HCT116 (cell line): ENCODE data around the gene ATP6V1G1. TPM values are rescaled to one million over a fixed set of nuclear protein-coding genes. Genes with fewer than 3 reads are reported as not detected.

Experiments used
- ATAC-seq: fragments of 200-7000 bp; cut with Tn5 transposase; 2 replicates; pipeline ENCODE4 v1.9.1; 2020; ENCODE audit warnings: mild to moderate bottlenecking, moderate library complexity
- BruUV-seq: library from RNA; stranded (reverse); fragments of 400-500 nt; replicated peaks from 2 replicates; lab custom pipeline; 2021; lab: Mats Ljungman, UMichigan
- CTCF ChIA-PET: fragments of 300-600 bp; sonication (Branson Sonifier 250); formaldehyde crosslinking; loops from one replicate; lab custom pipeline; 2021; ENCODE audit warnings: antibody characterized with exemption; lab: Charles Lee
- POLR2A ChIA-PET: fragments of 300-600, 350-600 bp; sonication (Branson Sonifier 250); formaldehyde crosslinking; loops from one replicate; lab custom pipeline; 2021; ENCODE audit warnings: antibody characterized with exemption; lab: Charles Lee
- RAD21 ChIA-PET, 2 experiments: fragments of 300-600 bp; sonication (Branson Sonifier 250); formaldehyde crosslinking; loops; one replicate each; lab custom pipeline; 2023; ENCODE audit warnings: low total read pairs in 2 of 2; ENCODE audit not compliant: uncharacterized antibody in 2 of 2, unreplicated experiment in 2 of 2, low non-redundant PET in 1 of 2; lab: Charles Lee
- DNase-seq: peaks from one replicate; pipeline ENCODE4 v3.0.0-alpha.2; 2010; ENCODE audit warnings: low read depth, low spot score
- H2AFZ ChIP-seq: fragments of 200-600 bp; shearing (Covaris generic), sonication (generic); 2 replicates; pipeline ENCODE4 v1.6.1; 2017; ENCODE audit warnings: low read depth, mixed run types, mixed read lengths, antibody characterized with exemption, low read length; ENCODE audit not compliant: poor library complexity, severe bottlenecking
- H3K27ac ChIP-seq: 2 replicates; pipeline ENCODE4 v1.5.1; 2012; ENCODE audit warnings: low read depth, low read length
- H3K27me3 ChIP-seq: fragments of 200-600 bp; sonication (generic); 2 replicates; pipeline ENCODE4 v1.6.1; 2016; ENCODE audit warnings: mixed run types, low read length, mixed read lengths; ENCODE audit not compliant: insufficient read depth
- H3K36me3 ChIP-seq, 2 experiments: fragments of 200-500 bp in 1 of 2; fragments of 200-600 bp in 1 of 2; sonication (Bioruptor generic) in 1 of 2; sonication (generic) in 1 of 2; 2 replicates each; pipeline versions ENCODE4 v1.5.1 to v1.6.1; 2014 to 2016; ENCODE audit warnings: low read length in 2 of 2, inconsistent platforms in 1 of 2, mixed read lengths in 1 of 2, mixed run types in 1 of 2; ENCODE audit not compliant: insufficient read depth in 2 of 2, control insufficient read depth in 1 of 2
- H3K4me1 ChIP-seq, 2 experiments: fragments of 200-600 bp in 1 of 2; sonication (generic) in 1 of 2; 2 replicates each; pipeline versions ENCODE4 v1.5.1 to v1.6.1; 2012 to 2017; ENCODE audit warnings: low read length in 2 of 2, inconsistent platforms in 1 of 2, mild to moderate bottlenecking in 1 of 2, mixed read lengths in 1 of 2, mixed run types in 1 of 2, moderate library complexity in 1 of 2; ENCODE audit not compliant: insufficient read depth in 2 of 2, control insufficient read depth in 1 of 2
- H3K4me2 ChIP-seq: fragments of 200-600 bp; sonication (generic); 2 replicates; pipeline ENCODE4 v1.6.1; 2017; ENCODE audit warnings: mixed run types, low read length, mixed read lengths
- H3K4me3 ChIP-seq, 2 experiments: fragments of 200-600 bp in 1 of 2; sonication (generic) in 1 of 2; replicated peaks in 1 of 2; 2 replicates each; pipeline ENCODE4 v1.5.1; 2011 to 2016; ENCODE audit warnings: low read length in 2 of 2, control low read depth in 1 of 2, low read depth in 1 of 2, mild to moderate bottlenecking in 1 of 2, mixed read lengths in 1 of 2, mixed run types in 1 of 2
- H3K79me2 ChIP-seq: fragments of 200-600 bp; sonication (generic); 2 replicates; pipeline ENCODE4 v1.6.1; 2017; ENCODE audit warnings: mild to moderate bottlenecking, mixed run types, low read length, moderate library complexity, mixed read lengths; ENCODE audit not compliant: insufficient read depth
- H3K9ac ChIP-seq: fragments of 200-600 bp; sonication (generic); 2 replicates; pipeline ENCODE4 v1.6.1; 2016; ENCODE audit warnings: low read length, mixed read lengths
- H3K9me2 ChIP-seq: fragments of 200-600 bp; sonication (generic), shearing (Covaris generic); 2 replicates; pipeline ENCODE4 v1.6.1; 2017; ENCODE audit warnings: mixed run types, mild to moderate bottlenecking, moderate library complexity; ENCODE audit not compliant: insufficient read depth
- H3K9me3 ChIP-seq, 2 experiments: fragments of 200-500 bp in 1 of 2; fragments of 200-600 bp in 1 of 2; sonication (Bioruptor generic) in 1 of 2; sonication (generic) in 1 of 2; 2 replicates each; pipeline ENCODE4 v1.6.1; 2014 to 2017; ENCODE audit warnings: low read length in 2 of 2, mixed read lengths in 2 of 2, inconsistent platforms in 1 of 2, low read depth in 1 of 2, mild to moderate bottlenecking in 1 of 2, mixed run types in 1 of 2, moderate library complexity in 1 of 2; ENCODE audit not compliant: control insufficient read depth in 1 of 2, insufficient read depth in 1 of 2
- H4K20me1 ChIP-seq: fragments of 200-600 bp; sonication (generic), shearing (Covaris generic); 2 replicates; pipeline ENCODE4 v1.6.1; 2017; ENCODE audit warnings: mixed run types, mild to moderate bottlenecking, moderate library complexity; ENCODE audit not compliant: insufficient read depth
- CBX3 ChIP-seq: IDR thresholded peaks from 2 replicates; pipeline ENCODE4 v1.6.1; 2012; ENCODE audit warnings: low read depth
- CEBPB ChIP-seq: IDR thresholded peaks from 2 replicates; pipeline ENCODE4 v1.6.1; 2012; ENCODE audit warnings: low read depth
- ELF1 ChIP-seq: IDR thresholded peaks from 2 replicates; pipeline ENCODE4 v1.6.1; 2012; ENCODE audit warnings: low read depth, borderline replicate concordance
- EZH2 ChIP-seq: fragments of 200-600 bp; sonication (generic); IDR thresholded peaks from 2 replicates; pipeline ENCODE4 v1.6.1; 2017; ENCODE audit warnings: antibody characterized with exemption, mixed run types
- EZH2phosphoT487 ChIP-seq: fragments of 200-600 bp; IDR thresholded peaks from 2 replicates; pipeline ENCODE4 v1.6.1; 2018; ENCODE audit warnings: antibody characterized with exemption, borderline replicate concordance
- FOSL1 ChIP-seq: IDR thresholded peaks from 2 replicates; pipeline ENCODE4 v1.6.1; 2012; ENCODE audit warnings: low read depth
- POLR2A ChIP-seq: IDR thresholded peaks from 2 replicates; pipeline ENCODE4 v1.7.0; 2011; ENCODE audit warnings: borderline replicate concordance; ENCODE audit not compliant: insufficient read depth, insufficient read length; ENCODE audit errors: extremely low read depth
- POLR2AphosphoS5 ChIP-seq: IDR thresholded peaks from 2 replicates; pipeline ENCODE4 v1.6.1; 2011; ENCODE audit warnings: mild to moderate bottlenecking, low read depth, low read length, moderate library complexity
- SRF ChIP-seq: IDR thresholded peaks from 2 replicates; pipeline ENCODE4 v1.6.1; 2012; ENCODE audit warnings: low read depth
- TCF7L2 ChIP-seq: IDR thresholded peaks from 2 replicates; pipeline ENCODE4 v1.7.0; 2011; ENCODE audit warnings: borderline replicate concordance, inconsistent platforms; ENCODE audit not compliant: insufficient read depth, insufficient read length; ENCODE audit errors: extremely low read depth
- YY1 ChIP-seq: IDR thresholded peaks from 2 replicates; pipeline ENCODE4 v1.6.1; 2011; ENCODE audit warnings: low read length, low read depth, moderate library complexity, mild to moderate bottlenecking; ENCODE audit not compliant: insufficient replicate concordance; ENCODE audit errors: extremely low read depth
- ZFX ChIP-seq: fragments of 450-650 bp; IDR thresholded peaks from 2 replicates; pipeline ENCODE4 v1.6.1; 2017
- ZNF274 ChIP-seq: fragments of 200-500 bp; sonication (Bioruptor generic); IDR thresholded peaks from 2 replicates; pipeline ENCODE4 v1.6.1; 2014; ENCODE audit warnings: mild to moderate bottlenecking, low read depth, low read length, inconsistent platforms
- intact Hi-C: fragments of 100-400 bp; cut with micrococcal nuclease; formaldehyde crosslinking; loops from 2 replicates; pipeline ENCODE4 v1.10.0; 2022
- total RNA-seq: library from RNA; stranded (reverse); gene quantifications from one replicate; pipeline ENCODE4 v1.2.1, GENCODE V29; 2021; ENCODE audit not compliant: unreplicated experiment
- TF ChIP-seq, protein P1 (sequence below): IDR thresholded peaks from 2 replicates; pipeline ENCODE4 v1.6.1; 2012
- TF ChIP-seq, protein P2 (sequence below), 3 experiments: fragments of 200-600 bp in 1 of 3; sonication (generic) in 1 of 3; IDR thresholded peaks in 2 of 3; conservative IDR thresholded peaks in 1 of 3; 2 replicates each; pipeline ENCODE4 v1.5.1; 2012 to 2017; ENCODE audit warnings: low read depth in 2 of 3, low read length in 2 of 3, antibody characterized with exemption in 1 of 3, borderline replicate concordance in 1 of 3, control low read depth in 1 of 3, mild to moderate bottlenecking in 1 of 3, mixed read lengths in 1 of 3, mixed run types in 1 of 3, moderate library complexity in 1 of 3; ENCODE audit not compliant: insufficient read depth in 1 of 3
- TF ChIP-seq, protein P3 (sequence below): IDR thresholded peaks from 2 replicates; pipeline ENCODE4 v1.6.1; 2012
- TF ChIP-seq, protein P4 (sequence below): IDR thresholded peaks from 2 replicates; pipeline ENCODE4 v1.6.1; 2012; ENCODE audit warnings: low read depth

ATP6V1G1 gene
- total RNA-seq, 1 experiment from 2014 or later: 72.3 TPM

DNA sequence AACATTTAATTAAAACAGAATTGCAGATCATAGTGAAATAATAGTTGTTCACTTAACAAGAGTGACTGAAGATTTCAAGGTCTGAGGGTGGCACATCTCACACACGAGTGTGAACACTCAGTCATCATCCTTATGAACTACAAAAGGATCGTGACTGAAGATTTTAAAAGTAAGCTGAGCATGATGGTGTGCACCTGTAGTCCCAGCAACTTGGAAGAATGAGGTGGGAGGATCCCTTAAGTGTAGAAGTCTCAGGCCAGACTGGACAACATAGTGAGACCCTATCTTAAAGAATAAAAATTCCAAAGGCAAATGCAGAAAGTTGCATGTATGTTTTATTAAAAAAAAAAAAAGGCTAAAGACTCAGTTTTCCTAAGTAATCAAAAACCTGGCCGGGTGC, 22.4 kb upstream of the ATP6V1G1 start:
- Histone ChIP-seq H2AFZ (no peak overlapping the region), H3K9me3 (no peaks in the 10 kb centered on the region), H3K9me2 (no peaks in the 10 kb centered on the region), H3K27me3 (0 out of 2 replicates have a peak, but pooled peaks cover 5% of the 10 kb centered on the region), H3K27ac (no peak overlapping the region), H3K36me3 (no peaks in the 10 kb centered on the region), H3K4me1 (no peaks in the 10 kb centered on the region; a peak in 1 of 4 replicates), H3K79me2 (no peaks in the 10 kb centered on the region), H4K20me1 (no peaks in the 10 kb centered on the region), H3K4me2 (no peak overlapping the region), H3K4me3 (no peak overlapping the region), H3K9ac (no peak overlapping the region)
- POLR2A ChIA-PET: no interaction called here
- TF ChIP-seq FOSL1 (no peak), CEBPB (no peak), YY1 (no peak), ELF1 (no peak), EZH2 (no peak), POLR2AphosphoS5 (no peak), SRF (no peak), CBX3 (no peak), ZNF274 (no peak), EZH2phosphoT487 (no peak), ZFX (no peak), POLR2A (no peak), TCF7L2 (no peak)
- TF ChIP-seq, protein P1, sequence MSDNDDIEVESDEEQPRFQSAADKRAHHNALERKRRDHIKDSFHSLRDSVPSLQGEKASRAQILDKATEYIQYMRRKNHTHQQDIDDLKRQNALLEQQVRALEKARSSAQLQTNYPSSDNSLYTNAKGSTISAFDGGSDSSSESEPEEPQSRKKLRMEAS: no peak
- TF ChIP-seq, protein P2, sequence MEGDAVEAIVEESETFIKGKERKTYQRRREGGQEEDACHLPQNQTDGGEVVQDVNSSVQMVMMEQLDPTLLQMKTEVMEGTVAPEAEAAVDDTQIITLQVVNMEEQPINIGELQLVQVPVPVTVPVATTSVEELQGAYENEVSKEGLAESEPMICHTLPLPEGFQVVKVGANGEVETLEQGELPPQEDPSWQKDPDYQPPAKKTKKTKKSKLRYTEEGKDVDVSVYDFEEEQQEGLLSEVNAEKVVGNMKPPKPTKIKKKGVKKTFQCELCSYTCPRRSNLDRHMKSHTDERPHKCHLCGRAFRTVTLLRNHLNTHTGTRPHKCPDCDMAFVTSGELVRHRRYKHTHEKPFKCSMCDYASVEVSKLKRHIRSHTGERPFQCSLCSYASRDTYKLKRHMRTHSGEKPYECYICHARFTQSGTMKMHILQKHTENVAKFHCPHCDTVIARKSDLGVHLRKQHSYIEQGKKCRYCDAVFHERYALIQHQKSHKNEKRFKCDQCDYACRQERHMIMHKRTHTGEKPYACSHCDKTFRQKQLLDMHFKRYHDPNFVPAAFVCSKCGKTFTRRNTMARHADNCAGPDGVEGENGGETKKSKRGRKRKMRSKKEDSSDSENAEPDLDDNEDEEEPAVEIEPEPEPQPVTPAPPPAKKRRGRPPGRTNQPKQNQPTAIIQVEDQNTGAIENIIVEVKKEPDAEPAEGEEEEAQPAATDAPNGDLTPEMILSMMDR (IDR thresholded peaks at IDR 0.05 in 2 of 3, conservative IDR thresholded peaks at IDR 0.05 in 1 of 3; ENCODE audit: borderline replicate concordance in 1 of 3, insufficient read depth in 1 of 3, low read depth in 2 of 3, low read length in 2 of 3): no peak
- TF ChIP-seq, protein P3, sequence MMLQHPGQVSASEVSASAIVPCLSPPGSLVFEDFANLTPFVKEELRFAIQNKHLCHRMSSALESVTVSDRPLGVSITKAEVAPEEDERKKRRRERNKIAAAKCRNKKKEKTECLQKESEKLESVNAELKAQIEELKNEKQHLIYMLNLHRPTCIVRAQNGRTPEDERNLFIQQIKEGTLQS: no peak
- TF ChIP-seq, protein P4, sequence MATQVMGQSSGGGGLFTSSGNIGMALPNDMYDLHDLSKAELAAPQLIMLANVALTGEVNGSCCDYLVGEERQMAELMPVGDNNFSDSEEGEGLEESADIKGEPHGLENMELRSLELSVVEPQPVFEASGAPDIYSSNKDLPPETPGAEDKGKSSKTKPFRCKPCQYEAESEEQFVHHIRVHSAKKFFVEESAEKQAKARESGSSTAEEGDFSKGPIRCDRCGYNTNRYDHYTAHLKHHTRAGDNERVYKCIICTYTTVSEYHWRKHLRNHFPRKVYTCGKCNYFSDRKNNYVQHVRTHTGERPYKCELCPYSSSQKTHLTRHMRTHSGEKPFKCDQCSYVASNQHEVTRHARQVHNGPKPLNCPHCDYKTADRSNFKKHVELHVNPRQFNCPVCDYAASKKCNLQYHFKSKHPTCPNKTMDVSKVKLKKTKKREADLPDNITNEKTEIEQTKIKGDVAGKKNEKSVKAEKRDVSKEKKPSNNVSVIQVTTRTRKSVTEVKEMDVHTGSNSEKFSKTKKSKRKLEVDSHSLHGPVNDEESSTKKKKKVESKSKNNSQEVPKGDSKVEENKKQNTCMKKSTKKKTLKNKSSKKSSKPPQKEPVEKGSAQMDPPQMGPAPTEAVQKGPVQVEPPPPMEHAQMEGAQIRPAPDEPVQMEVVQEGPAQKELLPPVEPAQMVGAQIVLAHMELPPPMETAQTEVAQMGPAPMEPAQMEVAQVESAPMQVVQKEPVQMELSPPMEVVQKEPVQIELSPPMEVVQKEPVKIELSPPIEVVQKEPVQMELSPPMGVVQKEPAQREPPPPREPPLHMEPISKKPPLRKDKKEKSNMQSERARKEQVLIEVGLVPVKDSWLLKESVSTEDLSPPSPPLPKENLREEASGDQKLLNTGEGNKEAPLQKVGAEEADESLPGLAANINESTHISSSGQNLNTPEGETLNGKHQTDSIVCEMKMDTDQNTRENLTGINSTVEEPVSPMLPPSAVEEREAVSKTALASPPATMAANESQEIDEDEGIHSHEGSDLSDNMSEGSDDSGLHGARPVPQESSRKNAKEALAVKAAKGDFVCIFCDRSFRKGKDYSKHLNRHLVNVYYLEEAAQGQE: no peak
- ATAC-seq: no peak
- BruUV-seq: no TSS peak
- RAD21 ChIA-PET: no interaction called here
- intact Hi-C loops: no loop called here
- no peak for DNase-seq
- CTCF ChIA-PET: no interaction called here
